Astrocyte of the cerebellum (primary cell): Measurements from ENCODE around the gene UBE2E3.
A peak's percentile ranks its signal among the peaks of the same experiment; 100 is the strongest.

Experiments
- DNase-seq: peaks from one replicate; pipeline ENCODE4 v3.0.0-alpha.2; 2011; ENCODE audit warnings: low read depth
- H3K4me3 ChIP-seq: 2 replicates; pipeline ENCODE4 v1.5.1; 2011; ENCODE audit warnings: mild to moderate bottlenecking, low read depth, low read length, moderate library complexity
- in situ Hi-C: cut with HindIII; loops from 2 replicates; pipeline ENCODE4 v1.10.0; 2017; ENCODE audit warnings: low sequenced_read_pairs
- TF ChIP-seq, protein P1 (sequence below): IDR thresholded peaks from 2 replicates; pipeline ENCODE4 v1.5.1; 2012; ENCODE audit warnings: low read length, low read depth, moderate library complexity, mild to moderate bottlenecking; ENCODE audit errors: missing control alignments

The UBE2E3 gene

DNA sequence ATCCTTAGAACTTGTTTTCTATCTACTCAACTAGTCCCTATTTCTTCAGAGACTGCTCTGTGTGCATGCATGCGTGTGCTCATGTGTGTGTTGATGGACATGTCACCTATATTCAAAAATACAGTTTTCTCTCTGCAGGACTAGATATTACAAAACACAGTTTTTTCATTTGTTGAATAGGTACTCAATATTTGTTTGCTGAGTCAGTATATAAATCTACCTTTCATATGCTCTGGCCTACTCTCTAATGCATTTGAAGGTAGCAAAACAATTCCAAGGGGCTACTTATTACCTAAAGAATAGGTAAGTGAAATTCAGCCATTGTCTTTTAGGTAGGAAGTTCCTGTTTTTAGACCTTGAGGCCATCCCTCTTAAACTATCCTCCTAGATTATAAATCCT, 8.6 kb upstream of the UBE2E3 start:
- in situ Hi-C loops: no loop called here
- no peak overlapping the region for H3K4me3 ChIP-seq
- TF ChIP-seq, protein P1, sequence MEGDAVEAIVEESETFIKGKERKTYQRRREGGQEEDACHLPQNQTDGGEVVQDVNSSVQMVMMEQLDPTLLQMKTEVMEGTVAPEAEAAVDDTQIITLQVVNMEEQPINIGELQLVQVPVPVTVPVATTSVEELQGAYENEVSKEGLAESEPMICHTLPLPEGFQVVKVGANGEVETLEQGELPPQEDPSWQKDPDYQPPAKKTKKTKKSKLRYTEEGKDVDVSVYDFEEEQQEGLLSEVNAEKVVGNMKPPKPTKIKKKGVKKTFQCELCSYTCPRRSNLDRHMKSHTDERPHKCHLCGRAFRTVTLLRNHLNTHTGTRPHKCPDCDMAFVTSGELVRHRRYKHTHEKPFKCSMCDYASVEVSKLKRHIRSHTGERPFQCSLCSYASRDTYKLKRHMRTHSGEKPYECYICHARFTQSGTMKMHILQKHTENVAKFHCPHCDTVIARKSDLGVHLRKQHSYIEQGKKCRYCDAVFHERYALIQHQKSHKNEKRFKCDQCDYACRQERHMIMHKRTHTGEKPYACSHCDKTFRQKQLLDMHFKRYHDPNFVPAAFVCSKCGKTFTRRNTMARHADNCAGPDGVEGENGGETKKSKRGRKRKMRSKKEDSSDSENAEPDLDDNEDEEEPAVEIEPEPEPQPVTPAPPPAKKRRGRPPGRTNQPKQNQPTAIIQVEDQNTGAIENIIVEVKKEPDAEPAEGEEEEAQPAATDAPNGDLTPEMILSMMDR: no peak
- DNase-seq: no peak

DNA sequence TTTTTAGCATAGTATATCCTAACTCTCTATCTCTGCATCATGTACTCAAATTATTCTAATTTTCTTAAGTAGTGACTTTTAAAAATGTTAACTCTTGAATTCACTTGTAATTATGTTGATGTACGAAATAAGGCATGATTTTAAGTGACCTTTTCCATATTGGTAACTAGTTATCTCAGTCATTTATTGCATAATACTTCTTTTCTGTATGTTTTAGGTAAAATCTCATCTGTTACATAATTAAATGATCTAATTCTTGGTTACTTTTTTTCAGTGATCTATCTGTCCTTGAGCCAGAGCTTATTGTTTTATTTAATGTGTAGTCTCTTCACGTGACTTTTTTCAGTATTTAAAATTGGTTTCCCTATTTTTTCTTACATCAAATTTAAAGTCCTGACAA, 4.8 kb upstream of the UBE2E3 start:
- H3K4me3 ChIP-seq: no peak overlapping the region
- in situ Hi-C loops: no loop called here
- TF ChIP-seq, protein P1: no peak
- DNase-seq: no peak

DNA sequence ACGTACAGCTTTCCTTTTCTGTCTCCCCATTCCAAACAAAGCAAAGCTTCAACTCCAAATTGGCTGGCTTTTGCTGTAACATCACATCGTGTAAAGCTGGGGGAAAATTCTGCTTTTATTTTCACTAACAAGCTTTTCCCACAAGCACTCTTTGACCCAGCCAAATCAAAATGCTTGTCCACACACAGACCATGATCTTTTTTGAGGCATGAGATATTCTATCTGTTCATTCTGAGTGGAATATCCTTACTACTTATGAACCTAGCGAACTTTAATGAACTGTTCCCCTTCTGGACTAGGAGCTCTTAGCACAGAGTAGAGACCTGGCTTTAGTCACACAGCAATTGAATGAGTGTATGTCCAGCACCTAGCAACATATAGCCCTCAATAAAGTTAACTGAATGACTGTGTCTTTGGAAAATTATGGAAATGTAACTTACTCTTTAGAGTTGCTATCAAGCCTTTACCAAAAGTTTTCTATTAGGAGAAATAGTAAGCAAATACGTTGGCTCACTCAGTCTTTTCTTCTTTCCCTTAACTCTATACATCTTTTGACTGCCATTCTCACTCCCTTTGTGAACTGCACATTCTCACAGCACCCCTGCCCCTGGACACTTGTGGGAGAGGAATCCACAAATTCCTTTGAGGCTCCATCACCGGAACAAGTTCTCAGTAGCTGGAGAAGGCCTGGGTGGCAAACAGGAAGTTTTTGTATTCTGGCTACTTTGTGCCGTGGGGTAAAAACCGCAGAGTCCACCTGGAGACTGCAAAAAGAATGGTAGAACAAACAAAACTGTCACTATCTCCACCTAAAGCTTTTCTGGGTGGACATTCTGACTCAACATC, 1.3 kb upstream of the UBE2E3 start:
- in situ Hi-C loops: no loop called here
- TF ChIP-seq, protein P1: no peak
- DNase-seq: peak; percentile 45
- H3K4me3 ChIP-seq: no peak overlapping the region

- DNase-seq: no peak
- TF ChIP-seq, protein P1: no peak
- in situ Hi-C loops: loop anchor here (5.0 kb wide), 1 partner anchor 93 kb away; no protein-coding TSS in a partner anchor
- H3K4me3 ChIP-seq: peak overlapping the region; percentile 78
These were observed 678 bp upstream of the UBE2E3 start for GRCh38 chr2:180979749-180980105.

DNA sequence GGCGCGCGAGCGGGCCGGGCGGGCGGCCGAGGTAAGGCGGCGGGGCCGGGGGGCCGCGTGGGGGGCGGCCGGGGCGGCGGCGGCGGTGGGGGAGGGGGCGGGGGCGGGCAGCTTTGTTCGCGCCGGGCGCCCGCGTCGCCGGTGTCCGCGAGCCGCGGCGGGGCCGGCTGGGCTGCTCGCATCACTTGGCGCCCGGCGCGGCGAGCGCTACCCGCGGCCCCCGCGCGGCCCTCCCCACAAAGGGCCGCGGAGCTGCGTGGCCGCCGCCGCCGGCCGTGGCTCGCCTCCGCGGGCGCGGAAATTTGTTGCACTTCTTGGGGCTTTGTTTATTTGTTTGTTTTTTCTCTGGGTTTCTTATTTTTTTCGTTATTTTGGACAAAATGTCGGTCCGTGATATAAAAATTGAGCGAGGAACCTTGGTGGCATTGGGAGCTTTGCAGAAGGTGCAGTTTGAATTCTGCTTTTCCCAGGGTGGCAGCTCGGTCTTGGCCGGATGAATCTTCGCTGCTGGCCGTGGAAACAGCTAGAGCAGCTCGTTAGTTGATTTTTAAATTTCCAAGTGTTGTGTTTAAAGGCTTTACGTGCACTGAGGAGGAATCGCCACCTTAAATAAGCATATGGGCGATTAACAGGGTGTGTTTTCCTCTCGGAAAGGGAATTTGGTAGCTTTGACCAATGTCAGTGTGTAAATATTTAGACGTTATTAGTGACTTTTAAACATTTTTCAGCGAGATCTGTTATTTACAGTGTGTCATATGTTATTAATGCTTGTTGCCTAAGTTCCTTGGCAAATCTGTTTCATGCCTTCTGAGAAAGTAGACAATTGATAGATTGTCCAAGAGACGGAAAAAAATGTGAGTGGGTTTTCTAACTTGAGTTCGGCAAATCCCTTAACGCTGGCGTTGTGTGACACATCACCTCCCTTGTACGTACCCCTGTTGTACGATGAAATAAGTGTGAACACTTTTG, 822 bp downstream of the UBE2E3 start:
- H3K4me3 ChIP-seq: peak overlapping the region; percentile 78
- in situ Hi-C loops: loop anchor here (5.0 kb wide), 1 partner anchor 91 kb away; no protein-coding TSS in a partner anchor
- DNase-seq: no peak
- TF ChIP-seq, protein P1: no peak

DNA sequence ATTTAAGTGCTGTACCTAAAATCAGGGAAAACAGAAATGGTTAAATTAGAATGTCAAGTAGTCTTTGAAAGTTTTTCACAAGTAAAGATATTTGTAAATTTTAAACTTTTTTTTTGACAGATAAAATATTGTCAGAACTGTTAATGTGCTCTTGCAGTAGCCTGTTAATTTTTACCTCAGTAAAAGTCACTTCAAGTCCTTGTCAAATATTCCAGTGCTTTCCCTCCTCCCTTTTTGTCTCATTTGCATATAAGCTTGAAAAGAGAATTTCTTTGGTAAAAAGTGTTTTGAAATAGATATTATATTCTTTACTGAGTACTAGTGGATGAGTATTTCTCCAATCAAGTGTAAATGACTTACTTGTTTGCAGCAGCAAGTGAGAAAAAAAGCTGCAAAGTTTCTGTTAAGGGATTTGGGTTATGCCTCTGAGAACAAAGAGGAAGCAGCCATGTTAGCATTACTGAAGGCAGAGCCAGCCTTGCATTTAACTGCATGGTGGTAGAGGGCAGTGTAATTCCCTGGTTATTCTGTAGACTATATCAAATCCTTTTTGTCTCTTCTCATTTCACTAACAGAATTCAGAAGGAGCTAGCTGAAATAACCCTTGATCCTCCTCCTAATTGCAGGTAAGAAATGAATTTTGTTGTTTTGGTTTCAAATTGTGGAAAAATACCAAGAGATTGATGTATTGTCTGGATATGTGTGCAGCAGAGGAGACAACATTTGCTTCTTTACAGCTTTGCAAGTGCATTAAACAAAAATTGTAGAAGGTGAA, 3.2 kb downstream of the UBE2E3 start:
- H3K4me3 ChIP-seq: peak overlapping the region; percentile 26
- TF ChIP-seq, protein P1: peak; percentile 55

More for the DNA sequence above, 3.2 kb downstream of the UBE2E3 start:
- in situ Hi-C loops: loop anchor here (5.0 kb wide), 1 partner anchor 89 kb away; no protein-coding TSS in a partner anchor
- DNase-seq: peak; percentile 42
